Fibroblast of skin of right quadriceps (primary cell): ENCODE measurements around the gene NUP37.

Experiments used
- DNase-seq: peaks from one replicate; pipeline ENCODE4 v3.0.0-alpha.2; 2013

Gene NUP37

DNA sequence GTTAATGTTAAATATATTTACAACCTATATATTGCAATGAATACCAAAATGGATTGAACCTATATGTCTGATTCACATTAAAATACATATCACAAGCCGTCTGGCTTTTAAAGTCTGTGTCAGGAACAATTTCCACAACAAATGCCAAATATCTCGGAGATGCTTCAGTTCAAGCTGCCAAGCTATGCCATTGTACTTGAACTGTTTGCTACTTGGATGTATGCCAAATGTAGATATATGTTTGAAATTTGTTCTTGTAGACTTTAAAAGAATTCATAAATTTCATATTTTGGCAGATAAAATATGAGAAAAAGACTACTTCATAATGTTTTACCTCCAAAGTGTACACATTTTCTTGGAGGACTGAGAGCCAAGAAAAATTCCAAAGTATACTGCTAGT, 95.1 kb downstream of the NUP37 start:
- DNase-seq = no peak

- peak; percentile 64 for DNase-seq
Observed at GRCh38 chr12:102023343-102023930, 96.5 kb downstream of the NUP37 start.
